Hypothalamus (tissue), 51 donors: Measurements from ENCODE around the gene ANKS6.

Source experiments
- DNase-seq, 51 donors: peaks; one replicate each; lab custom pipeline; 2025; lab: John Stamatoyannopoulos, UW

Gene ANKS6

DNA sequence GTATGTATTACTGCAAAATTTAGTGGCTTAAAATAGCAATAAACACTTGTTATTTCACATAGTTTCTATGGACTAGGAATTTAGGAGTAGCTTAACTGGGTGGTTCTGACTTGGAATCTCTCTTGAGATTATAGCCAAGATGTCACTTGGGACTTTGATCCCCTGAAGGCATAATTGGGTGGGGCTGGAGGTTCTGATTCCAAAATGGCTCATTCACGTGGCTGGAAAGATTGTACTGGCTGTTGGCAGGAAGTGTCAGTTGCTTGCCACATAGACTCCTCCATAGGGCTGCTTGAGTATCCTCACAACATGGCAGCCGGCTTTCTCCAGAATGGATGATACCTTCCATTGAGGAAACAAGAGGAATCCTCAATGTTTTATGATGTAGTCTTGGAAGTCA, 22.4 kb upstream of the ANKS6 start:
- DNase-seq = no peak

DNA sequence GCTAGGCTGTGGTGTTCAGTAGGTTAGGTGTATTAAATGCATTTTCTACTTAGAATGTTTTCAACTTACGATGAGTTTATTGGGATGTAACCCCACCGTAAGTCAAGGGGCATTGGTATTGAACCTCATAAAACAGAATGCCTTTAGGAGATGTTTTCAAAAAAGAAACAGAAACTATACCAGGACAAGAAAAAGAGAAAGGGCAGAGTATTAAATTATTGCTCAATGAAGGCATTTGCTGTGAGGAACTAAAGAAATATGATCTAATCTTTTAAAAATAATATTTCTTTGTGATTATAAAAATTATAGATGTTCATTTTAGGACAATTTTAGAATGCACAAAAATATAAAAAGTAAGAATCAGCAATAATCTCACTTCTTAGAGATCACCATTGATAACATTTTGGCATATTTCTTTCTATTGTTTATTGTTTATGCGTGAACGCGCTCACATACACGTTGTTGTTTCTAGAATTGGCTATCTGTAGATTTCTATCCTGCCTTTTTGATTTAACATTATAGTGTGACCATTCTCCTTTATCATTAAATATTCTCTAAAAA, 19.1 kb upstream of the ANKS6 start:
- DNase-seq = no peak

DNA sequence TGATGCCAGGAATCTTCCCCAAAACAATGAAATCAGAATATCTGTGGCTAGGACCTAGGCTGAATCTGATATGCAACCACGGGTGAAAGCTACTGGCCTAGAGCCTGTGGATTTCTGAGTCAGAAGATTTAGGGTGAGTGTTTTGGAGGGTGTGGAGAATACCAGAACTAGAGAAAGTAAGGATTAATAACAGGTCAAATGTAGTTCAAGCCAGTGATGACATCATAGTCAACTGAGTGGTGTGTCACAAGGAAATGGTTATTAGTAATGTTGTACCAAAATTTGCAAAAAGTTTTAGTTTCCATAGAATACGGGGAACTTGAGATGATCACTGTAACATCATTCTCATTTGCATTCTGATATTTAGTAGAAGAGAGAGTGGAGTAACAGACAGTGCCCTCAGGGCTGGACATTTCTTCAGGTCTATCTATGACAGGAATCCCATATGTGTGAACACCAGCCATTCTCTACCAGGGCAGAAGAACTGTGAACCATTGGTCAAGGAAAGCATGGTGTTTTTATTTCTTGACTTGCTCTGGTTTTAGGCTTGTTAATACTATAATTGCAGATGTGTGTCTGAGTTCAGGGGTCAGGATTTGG, 14.8 kb upstream of the ANKS6 start:
- no peak for DNase-seq

DNA sequence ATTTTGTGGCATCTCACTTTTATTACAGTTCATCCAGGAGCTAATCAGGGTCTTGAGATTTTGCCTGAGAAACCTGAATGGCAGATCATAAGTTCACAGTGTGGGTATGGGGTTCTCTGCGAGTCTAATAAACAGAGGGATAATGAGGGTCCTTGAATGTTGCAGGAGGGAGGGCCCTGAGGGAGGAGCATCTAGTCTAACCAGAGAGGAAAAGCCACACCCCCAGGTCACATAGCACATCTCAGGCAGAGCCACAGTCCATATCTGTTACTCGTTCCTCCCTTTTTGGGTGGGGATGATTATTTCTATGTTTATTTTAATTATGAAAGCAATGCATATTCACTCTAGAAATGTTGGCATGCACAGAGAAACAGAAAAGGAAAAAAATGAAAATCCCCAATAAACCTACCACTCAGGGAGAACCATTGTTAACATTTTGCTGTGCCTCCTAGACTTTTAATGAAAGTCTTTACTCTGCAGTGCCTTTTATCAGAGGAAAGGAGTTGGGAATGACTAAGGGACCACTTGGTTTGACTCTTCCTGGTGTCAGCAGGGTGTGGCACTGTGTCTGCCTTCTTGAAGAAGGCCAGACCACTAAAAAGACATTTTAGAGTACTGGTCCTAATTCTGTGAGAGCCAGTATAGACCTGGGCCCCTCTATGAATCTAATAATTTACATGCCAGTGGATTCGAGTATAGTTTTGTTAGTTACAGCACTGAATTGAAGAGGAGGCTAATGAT, 13.9 kb upstream of the ANKS6 start:
- DNase-seq = no peak

DNA sequence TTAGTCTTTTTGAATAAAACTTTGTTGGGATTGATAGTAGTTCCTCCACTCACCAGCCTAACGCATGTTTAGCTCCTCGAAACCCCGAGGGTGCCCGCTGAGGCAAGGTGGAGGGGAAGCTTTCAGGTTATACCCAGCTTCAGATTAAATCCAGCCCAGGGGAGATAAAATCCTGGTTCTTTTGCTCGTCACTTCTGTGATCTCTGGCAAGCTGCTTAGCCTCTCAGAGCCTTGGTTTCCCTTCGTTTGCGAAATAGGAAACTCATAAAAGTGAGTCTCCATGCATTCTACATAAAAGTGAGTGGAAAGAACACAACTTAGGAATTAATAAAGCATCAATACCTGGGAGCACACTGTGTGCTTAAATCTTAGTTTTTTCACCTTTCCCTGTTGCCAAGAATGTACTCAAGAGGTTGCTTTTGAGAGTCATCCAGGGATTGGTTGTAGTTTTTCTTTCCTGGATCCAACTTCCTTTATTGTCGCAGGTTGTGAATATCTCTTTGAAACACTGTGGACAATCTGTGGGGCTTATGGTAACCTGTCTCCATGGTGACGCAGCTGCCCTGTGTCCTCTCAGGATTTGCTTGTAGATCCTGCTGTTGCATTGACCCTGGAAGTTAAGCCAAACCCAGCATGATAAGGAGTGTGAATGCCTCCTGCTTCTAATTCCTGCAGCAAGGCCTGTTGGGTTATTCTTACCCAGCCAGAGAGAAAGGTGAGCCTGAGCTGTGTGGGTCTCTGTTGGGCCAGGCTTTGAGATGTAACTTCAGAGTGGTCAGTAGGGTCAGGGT, 13.2 kb upstream of the ANKS6 start:
- no peak for DNase-seq

DNA sequence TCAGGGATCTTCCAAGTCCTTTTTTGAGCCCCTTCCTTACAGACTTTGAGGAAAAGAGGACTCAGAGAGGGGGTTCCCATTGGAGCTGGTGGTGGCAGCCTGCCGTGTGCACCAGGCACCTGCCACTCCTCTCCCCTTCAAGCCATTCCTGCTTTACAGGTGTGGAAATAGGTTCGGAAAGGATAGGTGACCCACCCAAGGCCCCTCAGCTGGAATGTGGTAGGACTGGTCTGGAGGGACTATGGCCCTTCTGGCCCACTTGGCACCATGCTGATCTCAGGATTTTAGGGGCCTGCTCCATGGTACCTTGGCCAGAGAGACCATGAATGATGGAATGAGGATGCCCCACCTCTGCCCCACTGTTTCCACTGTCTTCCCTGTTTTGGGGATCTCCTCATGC, 12.5 kb upstream of the ANKS6 start:
- no peak for DNase-seq

DNA sequence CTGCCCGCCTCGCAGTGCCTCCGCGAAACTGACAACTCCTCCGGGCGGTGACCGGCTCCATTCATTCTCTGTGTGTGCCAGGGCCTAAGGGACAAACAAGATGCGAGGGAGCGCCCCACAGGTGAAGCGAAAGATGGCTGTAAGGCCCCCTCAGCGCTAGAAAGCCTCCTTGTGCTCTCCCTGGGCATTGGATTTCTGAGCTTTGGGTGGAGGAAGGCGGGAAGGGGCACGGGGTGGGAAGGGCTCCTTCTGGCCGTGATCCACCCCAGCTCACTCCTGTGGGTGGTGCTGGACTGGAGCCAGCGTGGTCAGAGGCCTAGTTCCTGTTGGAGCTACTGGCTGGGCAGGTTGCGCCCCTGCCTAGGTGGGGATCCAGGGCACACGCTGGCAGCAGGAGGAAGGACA, 12.1 kb upstream of the ANKS6 start:
- peak in 2 of 51 donors; percentile 13 to 20 for DNase-seq

DNA sequence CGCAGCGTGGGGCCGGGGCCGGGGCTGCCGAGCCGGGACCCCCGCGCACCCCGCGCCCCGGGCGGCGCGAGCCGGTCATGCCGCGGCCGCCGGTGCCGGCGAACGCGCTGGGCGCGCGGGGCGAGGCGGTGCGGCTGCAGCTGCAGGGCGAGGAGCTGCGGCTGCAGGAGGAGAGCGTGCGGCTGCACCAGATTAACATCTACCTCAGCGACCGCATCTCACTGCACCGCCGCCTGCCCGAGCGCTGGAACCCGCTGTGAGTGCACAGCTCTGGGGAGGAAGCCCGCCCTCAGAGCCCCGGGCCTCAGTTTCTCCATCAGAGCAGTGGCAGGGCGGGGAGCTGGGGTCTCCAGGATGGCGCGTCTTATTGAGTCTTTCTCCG, 11.4 kb upstream of the ANKS6 start:
- DNase-seq = peak in 3 of 51 donors; percentile 37 to 41 (median 37)

DNA sequence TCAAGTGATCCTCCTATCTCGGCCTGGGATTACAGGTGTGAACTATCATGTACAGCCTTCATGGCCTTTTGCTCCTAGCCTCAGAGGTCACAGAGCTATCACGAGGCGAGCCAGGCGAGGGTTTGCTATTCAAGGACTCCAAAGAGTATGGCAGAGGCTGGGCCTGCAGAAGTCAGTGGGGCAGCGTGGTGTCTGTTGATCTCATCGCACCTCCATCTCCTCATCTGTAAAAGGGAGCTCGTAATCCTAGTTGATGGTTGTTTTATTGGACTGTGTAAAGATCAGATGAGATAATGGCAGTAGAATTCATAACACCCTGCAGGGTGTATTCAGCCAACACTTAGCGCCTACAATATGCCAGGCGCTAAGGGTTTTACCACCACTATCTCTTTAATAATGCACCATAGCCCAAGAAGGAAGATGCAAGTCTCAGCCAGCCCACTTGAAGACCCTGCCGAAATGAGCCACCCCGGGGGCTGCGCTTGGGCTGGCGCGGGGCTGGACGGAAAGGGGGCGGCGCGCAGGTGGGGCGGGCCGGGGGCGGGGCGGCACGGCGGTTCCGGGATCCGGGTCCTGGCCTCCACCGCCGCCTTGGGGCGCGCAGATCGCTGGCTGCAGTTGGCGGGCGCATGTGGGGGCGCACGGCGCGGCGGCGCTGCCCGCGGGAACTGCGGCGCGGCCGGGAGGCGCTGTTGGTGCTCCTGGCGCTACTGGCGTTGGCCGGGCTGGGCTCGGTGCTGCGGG, 10.9 kb upstream of the ANKS6 start, which contains the start of gene GALNT12:
Gene GALNT12 (plus strand): TSS at position 601 of the 744 bp plus-strand sequence. CDS start 29 bp downstream, at position 630.
- peak in 31 of 51 donors; percentile 5 to 70 (median 34) for DNase-seq

DNA sequence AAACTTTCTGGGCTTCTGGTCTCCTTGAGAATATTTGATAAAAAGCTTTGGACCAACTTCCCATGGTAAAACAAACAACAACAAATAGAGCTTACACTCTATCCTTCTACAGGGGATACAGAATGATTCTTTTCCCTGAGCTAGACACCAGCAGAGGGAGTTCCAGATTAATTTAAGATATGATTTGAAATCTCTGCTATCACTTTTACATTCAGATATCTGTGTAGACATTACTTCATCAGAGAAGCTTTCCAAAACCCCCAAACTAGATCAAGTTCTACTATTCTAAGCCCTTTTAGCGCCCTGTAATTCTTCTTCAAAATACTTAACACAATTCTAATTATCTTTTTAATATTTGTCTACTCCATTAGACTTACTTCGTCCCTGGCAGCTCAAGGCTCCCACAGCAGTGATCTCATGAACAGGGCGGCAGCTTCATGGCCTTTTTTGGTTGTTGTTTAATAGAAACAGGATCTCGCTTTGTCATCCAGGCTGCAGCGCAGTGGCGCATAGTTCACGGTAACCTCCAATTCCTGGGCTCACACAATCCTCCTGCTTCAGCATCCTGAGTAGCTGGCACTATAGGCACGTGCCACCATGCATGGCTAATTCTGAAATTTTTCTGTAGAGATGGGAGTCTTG, 10.2 kb upstream of the ANKS6 start:
- DNase-seq = peak in 1 of 51 donors; percentile 41

DNA sequence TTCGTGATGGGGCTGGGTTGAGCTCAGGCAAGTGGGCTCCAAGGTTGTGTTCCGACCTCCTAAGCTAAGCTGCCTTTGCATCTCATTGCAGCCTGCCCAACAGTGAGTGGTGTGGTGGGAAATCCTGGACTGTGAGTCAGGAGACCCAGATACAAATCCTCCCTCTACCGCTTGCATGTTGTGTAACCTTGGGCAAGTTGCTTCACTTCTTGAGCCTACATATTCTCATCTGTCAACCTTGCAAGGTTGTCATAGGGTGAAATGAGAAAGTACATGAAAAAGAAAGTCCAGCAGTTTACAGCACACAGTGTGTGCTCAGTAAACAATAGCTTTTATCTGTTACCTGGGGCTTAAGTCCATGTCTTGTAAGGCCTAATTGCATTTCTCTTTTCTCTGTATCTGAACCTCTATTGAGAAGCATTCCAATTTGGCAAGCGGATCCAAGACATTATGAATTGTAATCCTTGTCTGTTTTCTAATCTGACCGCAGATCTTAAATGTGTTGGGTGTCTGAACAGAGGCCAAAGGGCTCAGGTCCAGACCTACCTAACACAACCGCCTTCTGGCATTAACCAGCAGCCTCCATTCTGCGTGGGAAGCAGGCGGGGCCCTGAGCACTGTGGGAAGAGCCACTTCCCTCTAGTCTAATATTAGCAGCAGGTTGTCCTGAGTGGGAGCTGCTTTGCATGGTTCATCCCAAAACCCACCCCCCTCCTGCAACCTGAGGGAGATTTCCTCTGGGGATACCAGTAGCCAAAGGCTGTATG, 9.3 kb upstream of the ANKS6 start:
- no peak for DNase-seq

DNA sequence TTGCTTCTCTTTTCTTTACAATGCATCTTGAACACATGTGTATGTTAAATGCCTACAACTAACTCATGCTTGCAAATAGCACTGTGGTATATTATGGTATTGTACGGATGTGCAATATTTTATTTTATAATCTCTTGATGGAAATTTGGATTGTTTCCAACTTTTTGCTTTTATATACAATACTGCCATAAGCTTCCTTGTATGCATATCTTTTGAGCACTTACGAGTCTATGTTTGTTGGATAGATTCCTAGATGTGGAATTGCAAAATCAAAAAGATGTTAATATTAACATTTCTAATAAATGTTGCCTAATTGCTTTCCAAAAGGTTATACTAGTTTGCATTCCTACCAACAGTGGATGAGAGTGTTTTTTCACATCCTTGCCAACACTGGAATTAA, 7.7 kb upstream of the ANKS6 start:
- DNase-seq = no peak

DNA sequence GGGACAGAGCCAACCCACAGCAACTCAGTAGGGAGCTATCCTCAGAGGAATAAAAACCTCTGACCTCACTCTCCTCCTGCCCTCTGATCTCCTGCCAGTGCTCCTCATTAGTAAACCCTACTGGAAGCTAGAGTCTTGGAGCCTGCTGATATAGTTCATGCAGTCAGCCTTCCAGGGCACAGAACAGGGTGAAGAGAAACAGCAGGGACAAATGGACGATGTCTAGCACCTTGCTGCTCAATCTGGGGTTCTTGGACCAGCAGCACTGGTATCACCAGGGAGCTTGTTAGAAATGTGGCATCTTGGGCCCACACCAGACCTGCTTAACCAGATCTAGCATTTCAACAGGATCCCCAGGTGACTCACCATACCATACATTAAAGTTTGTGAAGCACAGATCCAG, 5.6 kb upstream of the ANKS6 start:
- DNase-seq = no peak

DNA sequence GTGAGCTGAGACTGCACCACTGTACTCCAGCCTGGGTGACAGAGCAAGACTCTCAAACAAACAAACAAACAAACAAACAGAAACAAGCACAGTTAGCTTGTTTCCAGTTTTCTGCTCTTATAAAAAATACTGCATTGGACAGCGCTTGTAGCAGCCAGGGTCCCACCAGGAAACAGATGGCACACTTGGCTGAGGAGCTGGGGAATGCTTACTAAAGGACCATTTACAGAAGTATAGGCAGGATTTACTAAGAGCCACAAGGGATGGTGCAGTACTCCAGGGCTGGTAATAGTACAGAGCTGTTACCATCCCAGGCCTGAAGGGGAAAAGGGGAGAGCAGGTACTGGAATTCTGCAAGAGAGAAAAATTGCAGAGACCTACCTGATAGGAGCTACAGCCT, 5.2 kb upstream of the ANKS6 start:
- DNase-seq = no peak

DNA sequence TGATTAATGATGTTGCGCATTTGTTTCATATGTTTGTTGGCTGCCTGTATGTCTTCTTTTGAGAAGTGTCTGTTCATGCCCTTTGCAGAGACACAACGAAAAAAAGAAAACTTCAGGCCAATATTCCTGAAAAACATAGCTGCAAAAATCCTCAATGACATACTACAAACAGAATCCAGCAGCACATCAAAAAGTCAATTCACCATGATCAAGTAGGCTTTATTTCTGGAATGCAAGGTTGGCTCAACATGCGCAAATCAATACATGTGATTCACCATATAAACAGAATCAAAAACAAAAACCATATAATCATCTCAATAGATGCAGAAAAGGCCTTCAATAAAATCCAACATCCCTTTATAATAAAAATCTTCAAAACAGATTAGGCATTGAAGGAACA, 1.9 kb upstream of the ANKS6 start:
- DNase-seq = no peak

DNA sequence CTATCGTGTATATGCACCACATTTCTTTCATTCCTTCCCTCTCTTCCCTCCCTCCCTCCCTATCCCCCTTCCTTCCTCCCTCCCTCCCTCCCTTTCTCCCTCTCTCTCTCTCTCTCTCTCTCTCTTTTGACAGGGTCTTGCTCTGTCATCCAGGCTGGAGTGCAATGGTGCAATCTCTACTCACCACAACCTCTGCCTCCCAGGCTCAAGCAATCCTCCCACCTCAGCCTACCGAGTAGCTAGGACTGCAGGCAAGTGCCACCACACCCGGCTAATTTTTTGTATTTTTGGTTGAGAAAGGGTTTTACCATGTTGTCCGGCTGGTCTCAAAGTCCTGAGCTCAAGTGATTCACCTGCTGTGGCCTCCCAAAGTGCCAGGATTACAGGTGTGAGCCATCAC, 1.1 kb upstream of the ANKS6 start:
- DNase-seq = no peak

DNA sequence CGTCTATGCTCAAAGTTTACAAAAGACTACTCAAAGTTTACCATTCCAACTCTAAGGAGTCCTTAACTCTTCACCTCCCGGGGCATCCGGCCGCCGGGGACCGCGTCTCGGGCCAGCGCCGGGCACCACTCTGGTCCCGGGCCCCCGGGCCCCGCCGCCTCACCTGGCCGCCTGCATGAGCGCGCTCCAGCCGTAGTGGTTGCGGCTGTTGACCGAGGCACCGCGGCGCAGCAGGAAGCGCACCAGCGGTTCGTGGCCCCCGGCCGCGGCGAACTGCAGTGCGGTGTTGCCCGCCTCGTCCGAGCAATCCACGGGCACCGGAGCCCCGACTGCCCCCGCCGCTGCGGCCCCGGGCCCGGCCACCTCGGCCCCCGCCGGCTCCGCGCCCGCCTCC, 388 bp downstream of the ANKS6 start:
- DNase-seq = peak in 8 of 51 donors; percentile 44 to 66 (median 53)

DNA sequence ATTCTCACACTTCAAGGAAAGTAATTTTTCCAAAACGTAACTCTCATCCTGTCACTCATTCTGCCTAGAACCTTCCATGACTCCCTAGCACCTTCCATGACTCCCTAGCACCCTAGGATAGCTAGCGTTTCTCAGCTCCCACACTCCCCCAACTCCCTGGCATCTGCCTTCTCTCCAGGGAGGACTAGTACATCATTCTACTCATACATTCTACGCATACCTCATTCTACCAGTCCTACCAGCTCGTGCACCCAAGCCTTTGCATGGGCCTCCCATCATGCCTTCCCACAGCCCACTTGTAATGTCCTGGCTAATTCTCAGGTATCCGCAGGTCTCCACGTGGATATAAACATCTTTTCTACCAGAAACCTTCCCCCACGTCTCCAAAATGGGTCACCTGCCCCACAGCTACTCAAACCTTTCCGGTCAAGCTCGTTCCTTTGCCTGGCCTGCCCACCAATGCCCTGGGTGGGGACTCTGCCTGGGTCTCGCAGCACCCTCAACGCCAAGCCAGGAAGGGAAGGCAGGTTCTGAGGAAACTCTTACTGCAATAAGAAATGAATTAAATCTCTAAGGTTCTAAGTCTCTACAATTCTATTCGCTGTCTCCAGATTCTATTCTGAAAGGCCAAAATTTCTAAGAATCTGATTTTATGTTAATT, 930 bp downstream of the ANKS6 start:
- no peak for DNase-seq

DNA sequence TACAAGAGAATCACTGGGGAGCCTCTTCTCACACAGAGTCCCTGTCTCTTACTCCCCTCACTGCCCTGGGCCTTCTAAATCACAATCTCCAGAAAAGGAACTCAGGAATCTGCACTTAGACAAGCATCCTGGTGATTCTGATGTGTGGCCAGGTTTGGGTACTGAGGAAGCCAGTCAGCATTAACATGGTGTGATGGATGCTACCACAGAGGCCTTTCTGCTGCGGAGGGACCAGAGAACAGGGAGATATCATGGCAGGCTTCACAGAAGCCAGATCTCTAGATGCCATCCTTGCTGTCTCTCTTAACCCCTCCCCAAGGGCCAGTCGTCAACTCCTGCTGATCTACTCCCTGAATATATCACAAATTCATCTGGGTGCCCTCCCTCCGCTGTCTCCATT, 1.6 kb downstream of the ANKS6 start:
- no peak for DNase-seq
